OCI-LY1 (cell line): Measurements from ENCODE around the gene CHD5.

Experiments
- EZH2 ChIP-seq: fragments of 200-600 bp; sonication (generic), shearing (Covaris generic); IDR thresholded peaks from 2 replicates; pipeline ENCODE4 v1.8.0; 2017; ENCODE audit warnings: borderline replicate concordance, mixed run types, mild to moderate bottlenecking, antibody characterized with exemption, low read length, moderate library complexity, mixed read lengths
- TF ChIP-seq, protein P1 (sequence below): fragments of 200-600 bp; sonication (generic), shearing (Covaris generic); IDR thresholded peaks from 2 replicates; pipeline ENCODE4 v1.5.1; 2017; ENCODE audit warnings: mild to moderate bottlenecking, antibody characterized with exemption, low read length, moderate library complexity, mixed read lengths

DNA sequence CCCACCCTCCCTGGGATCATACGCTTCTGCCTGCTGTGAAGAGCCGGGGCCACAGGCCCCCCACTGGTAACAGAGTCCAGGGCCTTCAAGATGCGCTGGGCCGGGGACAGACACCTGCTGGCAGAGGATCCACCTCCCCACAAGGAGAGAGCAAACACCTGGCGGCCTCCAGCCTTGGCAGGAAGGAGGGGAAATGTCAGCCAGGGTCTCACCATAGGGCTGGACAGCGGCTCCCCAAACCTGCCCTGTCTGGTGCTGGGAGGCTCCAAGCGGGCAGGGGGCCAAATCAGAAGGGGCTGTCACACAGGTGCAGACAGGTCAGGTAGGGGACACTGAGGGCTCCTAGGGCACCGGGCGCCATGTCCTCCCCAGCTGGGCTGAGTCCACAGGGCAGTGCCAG, 75.5 kb downstream of the CHD5 start:
- TF ChIP-seq, protein P1, sequence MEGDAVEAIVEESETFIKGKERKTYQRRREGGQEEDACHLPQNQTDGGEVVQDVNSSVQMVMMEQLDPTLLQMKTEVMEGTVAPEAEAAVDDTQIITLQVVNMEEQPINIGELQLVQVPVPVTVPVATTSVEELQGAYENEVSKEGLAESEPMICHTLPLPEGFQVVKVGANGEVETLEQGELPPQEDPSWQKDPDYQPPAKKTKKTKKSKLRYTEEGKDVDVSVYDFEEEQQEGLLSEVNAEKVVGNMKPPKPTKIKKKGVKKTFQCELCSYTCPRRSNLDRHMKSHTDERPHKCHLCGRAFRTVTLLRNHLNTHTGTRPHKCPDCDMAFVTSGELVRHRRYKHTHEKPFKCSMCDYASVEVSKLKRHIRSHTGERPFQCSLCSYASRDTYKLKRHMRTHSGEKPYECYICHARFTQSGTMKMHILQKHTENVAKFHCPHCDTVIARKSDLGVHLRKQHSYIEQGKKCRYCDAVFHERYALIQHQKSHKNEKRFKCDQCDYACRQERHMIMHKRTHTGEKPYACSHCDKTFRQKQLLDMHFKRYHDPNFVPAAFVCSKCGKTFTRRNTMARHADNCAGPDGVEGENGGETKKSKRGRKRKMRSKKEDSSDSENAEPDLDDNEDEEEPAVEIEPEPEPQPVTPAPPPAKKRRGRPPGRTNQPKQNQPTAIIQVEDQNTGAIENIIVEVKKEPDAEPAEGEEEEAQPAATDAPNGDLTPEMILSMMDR = no peak
- TF ChIP-seq EZH2 = no peak
